Esophagus squamous epithelium (tissue), 4 donors: ENCODE data around the gene MAT2A.

Experiments used
- POLR2A ChIP-seq, 4 donors: fragments of 450-650 bp; IDR thresholded peaks; one replicate each; pipeline ENCODE4 v1.6.1; 2017; ENCODE audit warnings: antibody characterized with exemption in 4 of 4, mild to moderate bottlenecking in 4 of 4, moderate library complexity in 3 of 4
- TF ChIP-seq, protein P1 (sequence below), 6 experiments: fragments of 450-650 bp in 4 of 6; fragments of 200-600 bp in 2 of 6; sonication (generic) in 2 of 6; IDR thresholded peaks; one replicate each; pipeline ENCODE4 v1.5.1; 2016 to 2019; ENCODE audit warnings: antibody characterized with exemption in 6 of 6, mild to moderate bottlenecking in 4 of 6, moderate library complexity in 4 of 6

DNA sequence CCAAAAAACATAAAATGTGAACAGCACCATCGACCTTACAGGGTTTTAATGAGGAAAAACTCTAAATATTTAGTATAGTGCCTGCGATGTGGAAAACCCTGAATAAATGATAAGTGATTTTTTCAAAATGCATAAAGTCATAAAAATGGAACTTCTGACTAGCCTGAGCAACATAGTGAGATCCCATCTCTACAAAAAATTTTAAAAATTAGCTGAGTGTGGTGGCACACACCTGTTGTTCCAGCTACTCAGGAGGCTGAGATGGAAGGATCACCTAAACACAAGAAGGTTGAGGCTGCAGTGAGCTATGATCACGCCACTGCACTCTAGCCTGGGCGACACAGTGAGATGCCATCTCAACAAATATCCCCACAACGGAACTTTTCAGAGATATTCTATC lies 18.2 kb downstream of the MAT2A start:
- TF ChIP-seq, protein P1, sequence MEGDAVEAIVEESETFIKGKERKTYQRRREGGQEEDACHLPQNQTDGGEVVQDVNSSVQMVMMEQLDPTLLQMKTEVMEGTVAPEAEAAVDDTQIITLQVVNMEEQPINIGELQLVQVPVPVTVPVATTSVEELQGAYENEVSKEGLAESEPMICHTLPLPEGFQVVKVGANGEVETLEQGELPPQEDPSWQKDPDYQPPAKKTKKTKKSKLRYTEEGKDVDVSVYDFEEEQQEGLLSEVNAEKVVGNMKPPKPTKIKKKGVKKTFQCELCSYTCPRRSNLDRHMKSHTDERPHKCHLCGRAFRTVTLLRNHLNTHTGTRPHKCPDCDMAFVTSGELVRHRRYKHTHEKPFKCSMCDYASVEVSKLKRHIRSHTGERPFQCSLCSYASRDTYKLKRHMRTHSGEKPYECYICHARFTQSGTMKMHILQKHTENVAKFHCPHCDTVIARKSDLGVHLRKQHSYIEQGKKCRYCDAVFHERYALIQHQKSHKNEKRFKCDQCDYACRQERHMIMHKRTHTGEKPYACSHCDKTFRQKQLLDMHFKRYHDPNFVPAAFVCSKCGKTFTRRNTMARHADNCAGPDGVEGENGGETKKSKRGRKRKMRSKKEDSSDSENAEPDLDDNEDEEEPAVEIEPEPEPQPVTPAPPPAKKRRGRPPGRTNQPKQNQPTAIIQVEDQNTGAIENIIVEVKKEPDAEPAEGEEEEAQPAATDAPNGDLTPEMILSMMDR (IDR thresholded peaks at IDR 0.05), result no peak
- no peak for TF ChIP-seq POLR2A (IDR thresholded peaks at IDR 0.05)
